Measurements from ENCODE around the gene MFSD11. TPM values are rescaled to one million over a fixed set of nuclear protein-coding genes. Genes with fewer than 3 reads are reported as not detected.
A peak's percentile ranks its signal among the peaks of the same experiment; 100 is the strongest.
"Not testable (repeated sequence)": the region's sequence is repeated elsewhere in the genome, so short reads cannot be mapped to it uniquely, and the experiment has no call there.

MFSD11 gene
- total RNA-seq, 1 experiment from 2014 or later = 34.3 TPM

DNA sequence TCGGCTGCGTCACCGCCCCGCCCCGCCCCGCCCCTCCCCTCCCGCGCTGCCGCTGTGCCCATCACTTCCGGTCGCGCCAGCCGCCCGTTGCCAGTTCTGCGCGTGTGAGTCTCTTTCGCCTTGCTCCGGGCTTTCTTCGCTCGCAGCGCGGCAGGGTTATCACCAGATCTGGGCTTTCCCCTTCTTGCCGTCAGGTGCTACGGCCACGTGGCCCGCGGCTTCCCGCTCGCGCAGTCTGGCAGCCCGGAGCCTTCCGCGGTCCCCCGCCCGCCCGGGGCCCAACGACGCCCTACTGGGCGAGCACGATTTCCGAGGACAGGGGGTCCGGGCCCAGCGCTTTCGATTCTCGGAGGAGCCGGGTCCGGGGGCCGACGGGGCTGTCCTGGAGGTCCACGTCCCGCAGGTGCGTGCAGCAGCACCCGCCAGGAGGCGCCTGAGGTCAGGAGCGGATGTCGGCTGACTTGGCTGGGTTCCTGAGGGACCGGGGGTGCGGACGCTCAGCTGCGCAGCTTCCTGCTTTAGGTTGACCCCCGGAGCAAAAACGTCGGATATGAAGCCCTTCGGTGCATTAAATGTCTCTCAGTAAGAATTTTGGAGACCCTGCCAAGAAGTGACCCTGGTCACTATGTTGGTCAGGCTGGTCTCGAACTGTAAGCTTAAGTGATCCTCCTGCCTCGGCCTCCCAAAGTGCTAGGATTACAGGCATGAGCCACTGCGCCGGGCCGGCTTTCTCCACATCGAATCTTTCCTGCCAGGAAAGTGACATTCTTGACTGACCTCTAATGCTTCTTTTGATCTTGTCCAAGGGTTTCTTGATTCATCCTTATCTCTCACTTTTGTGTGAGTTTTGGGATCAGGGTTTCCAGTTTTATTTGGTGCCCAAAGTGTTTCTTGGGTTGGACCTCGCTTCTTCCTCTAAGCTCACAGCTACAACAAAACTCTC is 10.9 kb upstream of the MFSD11 start, which contains the start of gene METTL23:
Gene METTL23 (plus strand): TSS at position 64 of the 943 bp plus-strand sequence. CDS start 2,872 bp downstream, outside the sequence.
- DNase-seq = peak; percentile 94
- Histone ChIP-seq H3K9me2 (replicated peaks; ENCODE audit: insufficient read depth, low read length) (no peaks in the 10 kb centered on the region), H3K36me3 (ENCODE audit: insufficient read depth, low read length) (peaks cover 9% of the 10 kb centered on the region; the same call in 1 of the 2 replicates), H3K27ac (ENCODE audit: low read length) (peak within 1 kb of the TSS; percentile 92), H3K4me1 (ENCODE audit: low read length) (peaks cover 33% of the 10 kb centered on the region), H3K4me2 (ENCODE audit: low read depth, low read length, poor library complexity, severe bottlenecking) (peak within 1 kb of the TSS; percentile 93), H3K27me3 (ENCODE audit: low read length) (no peaks in the 10 kb centered on the region), H3K4me3 (ENCODE audit: low read length) (peak within 1 kb of the TSS; percentile 97), H4K20me1 (ENCODE audit: insufficient read depth, low read depth, low read length) (peaks cover 11% of the 10 kb centered on the region; the same call in 1 of the 2 replicates), H2AFZ (ENCODE audit: low read length) (peak within 1 kb of the TSS; percentile 97), H3K79me2 (ENCODE audit: low read length) (peaks cover 57% of the 10 kb centered on the region), H3K9ac (ENCODE audit: low read length) (peak within 1 kb of the TSS; percentile 100), H3K9me3 (ENCODE audit: low read length) (no peaks in the 10 kb centered on the region)

DNA sequence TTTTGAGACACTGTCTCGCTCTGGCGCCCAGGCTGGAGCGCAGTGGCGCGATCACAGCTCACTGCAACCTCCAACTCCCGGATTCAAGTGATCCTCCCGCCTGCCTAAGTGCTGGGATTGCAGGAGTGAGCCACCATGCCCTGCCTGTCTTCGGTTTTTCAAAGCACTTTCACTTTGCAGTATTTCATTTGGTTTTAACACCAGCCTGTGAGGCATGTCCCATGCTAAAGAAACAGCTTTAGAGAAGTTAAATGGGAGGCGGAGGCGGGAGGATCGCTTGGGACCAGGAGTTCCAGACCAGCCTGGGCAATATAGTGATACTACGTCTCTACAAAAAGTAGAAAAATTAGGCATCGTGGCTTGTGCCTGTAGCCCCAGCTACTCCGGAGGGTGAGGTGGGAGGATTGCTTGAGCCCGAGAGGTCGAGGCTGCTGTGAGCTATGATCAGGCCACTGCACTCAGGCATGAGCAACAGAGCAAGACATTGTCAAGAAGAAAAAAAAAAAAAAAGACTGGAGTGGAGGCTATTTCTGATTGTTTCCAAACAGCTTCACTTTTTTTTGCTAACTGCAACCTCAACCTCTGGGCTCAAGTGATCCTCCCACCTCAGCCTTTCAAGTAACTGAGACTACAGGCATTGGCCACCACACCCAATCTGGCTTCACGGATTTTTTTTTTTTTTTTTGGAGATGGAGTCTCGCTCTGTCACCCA is 10.0 kb upstream of the MFSD11 start:
- H3K27me3 ChIP-seq (ENCODE audit: low read length) = no peaks in the 10 kb centered on the region
- H3K9ac ChIP-seq (ENCODE audit: low read length) = peak overlapping the region; percentile 100
- peak overlapping the region; percentile 92 for H3K27ac ChIP-seq (ENCODE audit: low read length)
- H3K4me2 ChIP-seq (ENCODE audit: low read depth, low read length, poor library complexity, severe bottlenecking) = peak overlapping the region; percentile 93
- H4K20me1 ChIP-seq (ENCODE audit: insufficient read depth, low read depth, low read length) = peaks cover 13% of the 10 kb centered on the region
- no peak overlapping the region for H2AFZ ChIP-seq (ENCODE audit: low read length)
- H3K4me3 ChIP-seq (ENCODE audit: low read length) = peak overlapping the region; percentile 97
- peaks cover 37% of the 10 kb centered on the region for H3K4me1 ChIP-seq (ENCODE audit: low read length)
- peak; percentile 48 for DNase-seq
- peaks cover 9% of the 10 kb centered on the region for H3K36me3 ChIP-seq (ENCODE audit: insufficient read depth, low read length)
- peaks cover 57% of the 10 kb centered on the region for H3K79me2 ChIP-seq (ENCODE audit: low read length)
- H3K9me3 ChIP-seq (ENCODE audit: low read length) = no peaks in the 10 kb centered on the region
- H3K9me2 ChIP-seq (replicated peaks; ENCODE audit: insufficient read depth, low read length) = no peaks in the 10 kb centered on the region

DNA sequence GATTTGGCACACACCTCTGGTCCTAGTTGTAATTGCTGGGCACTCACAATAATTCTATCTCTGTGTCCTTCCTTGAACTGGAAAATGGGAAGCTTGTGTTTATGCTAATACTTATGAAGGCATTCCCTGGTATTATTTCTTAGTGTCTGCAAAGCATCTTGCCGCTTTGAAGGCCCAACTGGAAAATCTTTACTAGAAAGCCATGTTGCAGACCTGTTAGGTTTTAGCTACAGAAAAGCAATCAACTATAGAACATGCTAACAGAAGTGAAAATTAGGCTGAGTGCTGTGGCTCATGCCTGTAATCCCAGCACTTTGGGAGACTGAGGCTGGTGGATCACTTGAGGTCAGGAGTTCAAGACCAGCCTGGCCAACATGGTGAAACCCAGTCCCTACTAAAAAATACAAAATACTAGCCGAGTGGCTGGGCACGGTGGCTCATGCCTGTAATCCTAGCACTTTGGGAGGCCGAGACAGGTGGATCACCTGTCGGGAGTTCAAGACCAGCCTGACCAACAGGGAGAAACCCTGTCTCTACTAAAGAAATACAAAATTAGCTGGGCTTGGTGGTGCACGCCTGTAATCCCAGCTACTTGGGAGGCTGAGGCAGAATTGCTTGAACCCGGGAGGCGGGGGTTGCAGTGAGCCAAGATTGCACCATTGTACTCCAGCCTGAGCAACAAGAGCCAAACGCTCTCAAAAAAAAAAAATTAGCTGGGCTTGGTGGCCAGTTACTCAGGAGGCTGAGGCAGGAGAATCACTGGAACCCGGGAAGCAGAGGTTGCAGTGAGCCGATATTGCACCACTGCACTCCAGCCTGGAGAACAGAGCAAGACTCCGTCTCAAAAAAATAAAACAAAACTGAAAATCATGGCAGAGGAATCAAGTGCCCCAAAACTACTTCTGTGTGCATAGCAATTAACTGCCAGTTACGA is 5.9 kb upstream of the MFSD11 start:
- Histone ChIP-seq H3K27ac (ENCODE audit: low read length) (peak overlapping the region; percentile 64), H3K79me2 (ENCODE audit: low read length) (peaks cover 53% of the 10 kb centered on the region), H3K4me1 (ENCODE audit: low read length) (peaks cover 56% of the 10 kb centered on the region), H3K4me2 (ENCODE audit: low read depth, low read length, poor library complexity, severe bottlenecking) (peak overlapping the region; percentile 17), H4K20me1 (ENCODE audit: insufficient read depth, low read depth, low read length) (peaks cover 35% of the 10 kb centered on the region), H3K36me3 (ENCODE audit: insufficient read depth, low read length) (peaks cover 43% of the 10 kb centered on the region)
- H3K9ac ChIP-seq (ENCODE audit: low read length); H3K4me3 ChIP-seq (ENCODE audit: low read length); H3K9me2 ChIP-seq (replicated peaks; ENCODE audit: insufficient read depth, low read length); H2AFZ ChIP-seq (ENCODE audit: low read length); H3K9me3 ChIP-seq (ENCODE audit: low read length); H3K27me3 ChIP-seq (ENCODE audit: low read length): not testable (repeated sequence)
- peak; percentile 65 for DNase-seq

DNA sequence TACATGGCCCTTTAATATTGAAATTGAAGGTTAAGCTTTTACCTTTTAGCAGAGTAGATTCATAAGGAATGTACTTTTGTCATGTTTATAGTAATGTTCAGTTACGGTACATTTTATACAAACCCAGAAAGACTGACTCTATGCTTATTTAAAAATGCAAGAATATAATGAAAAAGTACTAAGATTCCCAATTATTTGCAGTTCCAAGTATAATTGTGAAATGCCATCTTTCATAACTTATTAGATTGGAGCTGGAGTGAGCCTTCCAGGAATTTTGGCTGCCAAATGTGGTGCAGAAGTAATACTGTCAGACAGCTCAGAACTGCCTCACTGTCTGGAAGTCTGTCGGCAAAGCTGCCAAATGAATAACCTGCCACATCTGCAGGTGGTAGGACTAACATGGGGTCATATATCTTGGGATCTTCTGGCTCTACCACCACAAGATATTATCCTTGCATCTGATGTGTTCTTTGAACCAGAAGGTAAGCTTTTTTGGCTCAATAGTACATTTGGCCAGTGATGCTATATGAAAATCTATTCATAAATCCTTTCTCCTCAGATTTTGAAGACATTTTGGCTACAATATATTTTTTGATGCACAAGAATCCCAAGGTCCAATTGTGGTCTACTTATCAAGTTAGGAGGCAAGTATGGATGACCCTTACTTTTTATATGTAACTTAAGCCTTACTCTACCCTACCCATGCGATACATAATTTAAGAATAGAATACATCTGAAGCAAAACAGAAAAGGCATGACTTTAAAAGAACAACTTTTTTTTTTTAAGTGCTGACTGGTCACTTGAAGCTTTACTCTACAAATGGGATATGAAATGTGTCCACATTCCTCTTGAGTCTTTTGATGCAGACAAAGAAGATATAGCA is 4.9 kb upstream of the MFSD11 start:
- Histone ChIP-seq H3K9me3 (ENCODE audit: low read length) (no peaks in the 10 kb centered on the region), H3K36me3 (ENCODE audit: insufficient read depth, low read length) (peaks cover 43% of the 10 kb centered on the region), H3K27me3 (ENCODE audit: low read length) (no peaks in the 10 kb centered on the region), H3K79me2 (ENCODE audit: low read length) (peaks cover 45% of the 10 kb centered on the region), H3K4me1 (ENCODE audit: low read length) (peaks cover 50% of the 10 kb centered on the region), H3K27ac (ENCODE audit: low read length) (peak overlapping the region; percentile 91), H4K20me1 (ENCODE audit: insufficient read depth, low read depth, low read length) (peaks cover 27% of the 10 kb centered on the region), H2AFZ (ENCODE audit: low read length) (no peak overlapping the region), H3K9me2 (replicated peaks; ENCODE audit: insufficient read depth, low read length) (no peaks in the 10 kb centered on the region), H3K9ac (ENCODE audit: low read length) (peak overlapping the region; percentile 15; the same call in 1 of the 2 replicates), H3K4me2 (ENCODE audit: low read depth, low read length, poor library complexity, severe bottlenecking) (peak overlapping the region; percentile 87), H3K4me3 (ENCODE audit: low read length) (peak overlapping the region; percentile 16; the same call in 1 of the 2 replicates)
- DNase-seq = peak; percentile 68

DNA sequence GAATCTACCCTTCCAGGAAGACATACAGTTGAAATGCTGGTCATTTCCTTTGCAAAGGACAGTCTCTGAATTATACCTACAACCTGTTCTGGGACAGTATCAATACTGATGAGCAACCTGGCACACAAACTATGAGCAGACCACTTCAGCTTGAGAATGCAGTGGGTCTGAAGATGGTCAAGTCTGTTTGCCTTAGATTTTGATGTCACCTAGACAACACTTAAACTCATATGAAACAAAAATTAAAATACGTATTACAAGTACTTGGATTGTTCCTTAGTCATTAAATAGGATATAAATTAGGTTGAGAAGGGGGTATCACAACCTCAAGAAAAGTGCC is 4.3 kb upstream of the MFSD11 start:
- Histone ChIP-seq H3K27ac (ENCODE audit: low read length) (peak overlapping the region; percentile 91), H3K27me3 (ENCODE audit: low read length) (no peaks in the 10 kb centered on the region), H3K9me2 (replicated peaks; ENCODE audit: insufficient read depth, low read length) (no peaks in the 10 kb centered on the region), H3K79me2 (ENCODE audit: low read length) (peaks cover 45% of the 10 kb centered on the region), H3K4me1 (ENCODE audit: low read length) (peaks cover 47% of the 10 kb centered on the region), H2AFZ (ENCODE audit: low read length) (no peak overlapping the region), H3K4me3 (ENCODE audit: low read length) (peak overlapping the region; percentile 16; the same call in 1 of the 2 replicates), H3K9me3 (ENCODE audit: low read length) (no peaks in the 10 kb centered on the region), H4K20me1 (ENCODE audit: insufficient read depth, low read depth, low read length) (peaks cover 27% of the 10 kb centered on the region), H3K9ac (ENCODE audit: low read length) (peak overlapping the region; percentile 15; the same call in 1 of the 2 replicates), H3K36me3 (ENCODE audit: insufficient read depth, low read length) (peaks cover 43% of the 10 kb centered on the region), H3K4me2 (ENCODE audit: low read depth, low read length, poor library complexity, severe bottlenecking) (peak overlapping the region; percentile 87)
- no peak for DNase-seq

DNA sequence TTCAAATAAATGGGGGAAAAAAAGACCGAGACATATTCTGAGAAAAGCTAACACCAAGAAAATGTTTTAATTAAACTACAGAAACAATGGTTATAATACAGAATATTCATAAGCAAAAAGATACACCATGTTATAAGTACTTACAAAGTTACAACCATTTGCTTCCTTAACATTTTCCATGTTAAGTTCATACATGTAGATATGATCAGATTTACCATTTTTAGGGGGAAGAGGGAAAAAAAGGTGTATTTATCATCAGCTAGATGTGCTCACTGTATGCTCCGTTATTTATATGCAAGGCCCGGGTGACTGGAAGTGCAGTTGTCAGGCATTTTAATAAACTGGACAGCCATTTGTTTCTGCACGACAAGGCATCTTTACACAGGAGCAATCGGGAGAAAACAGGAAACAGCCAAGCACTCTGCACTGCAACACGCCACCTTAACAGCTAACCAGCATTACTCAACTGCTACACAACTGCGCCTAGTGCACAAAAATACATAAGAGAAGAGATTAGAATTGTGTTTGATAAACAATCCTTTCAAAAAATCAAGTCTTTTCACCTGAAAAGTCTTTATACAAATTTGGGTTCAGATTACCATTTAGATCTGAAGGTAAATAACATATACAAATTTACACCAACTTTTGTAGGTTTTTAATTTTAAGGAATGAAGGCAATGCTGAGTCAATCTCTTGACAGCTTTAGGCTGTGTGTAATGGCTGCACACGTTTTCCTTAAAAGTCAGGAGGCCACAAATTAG is 3.7 kb upstream of the MFSD11 start:
- DNase-seq = peak; percentile 54
- Histone ChIP-seq H3K9me2 (replicated peaks; ENCODE audit: insufficient read depth, low read length) (no peaks in the 10 kb centered on the region), H3K79me2 (ENCODE audit: low read length) (peaks cover 49% of the 10 kb centered on the region), H3K4me1 (ENCODE audit: low read length) (peaks cover 52% of the 10 kb centered on the region), H3K4me2 (ENCODE audit: low read depth, low read length, poor library complexity, severe bottlenecking) (peak overlapping the region; percentile 87), H3K4me3 (ENCODE audit: low read length) (peak overlapping the region; percentile 94), H2AFZ (ENCODE audit: low read length) (no peak overlapping the region), H3K9me3 (ENCODE audit: low read length) (no peaks in the 10 kb centered on the region), H4K20me1 (ENCODE audit: insufficient read depth, low read depth, low read length) (peaks cover 27% of the 10 kb centered on the region), H3K36me3 (ENCODE audit: insufficient read depth, low read length) (peaks cover 43% of the 10 kb centered on the region), H3K27me3 (ENCODE audit: low read length) (no peaks in the 10 kb centered on the region), H3K9ac (ENCODE audit: low read length) (peak overlapping the region; percentile 98), H3K27ac (ENCODE audit: low read length) (peak overlapping the region; percentile 91)
